ENCODE data around the gene WNT3A.

WNT3A gene

GRCh38 chr1:228037401-228038386, 30.9 kb downstream of the WNT3A start:
- H3K36me3 ChIP-seq = no peaks in the 10 kb centered on the region

GRCh38 chr1:228038387-228039005, 31.7 kb downstream of the WNT3A start:
- Histone ChIP-seq H3K27ac (no peak overlapping the region), H3K27me3 (ENCODE audit: insufficient read depth, low read depth, severe bottlenecking) (no peaks in the 10 kb centered on the region), H3K4me3 (ENCODE audit: low read depth, low read length) (no peak overlapping the region), H3K9me3 (ENCODE audit: severe bottlenecking) (no peaks in the 10 kb centered on the region), H3K36me3 (no peaks in the 10 kb centered on the region)
- DNase-seq = no peak
- no peak for TF ChIP-seq CTCF (IDR thresholded peaks at IDR 0.05; ENCODE audit: low read depth, low read length)

More at GRCh38 chr1:228037401-228038386, 30.9 kb downstream of the WNT3A start:
- Histone ChIP-seq H3K9me3 (ENCODE audit: severe bottlenecking) (no peaks in the 10 kb centered on the region), H3K27me3 (ENCODE audit: insufficient read depth, low read depth, severe bottlenecking) (no peaks in the 10 kb centered on the region), H3K4me3 (ENCODE audit: low read depth, low read length) (no peak overlapping the region), H3K27ac (no peak overlapping the region)
- no peak for DNase-seq
- TF ChIP-seq CTCF (IDR thresholded peaks at IDR 0.05; ENCODE audit: low read depth, low read length) = no peak

- no peak for TF ChIP-seq CTCF (IDR thresholded peaks at IDR 0.05; ENCODE audit: low read depth, low read length)
- no peaks in the 10 kb centered on the region for H3K9me3 ChIP-seq (ENCODE audit: severe bottlenecking)
- DNase-seq = no peak
- no peak overlapping the region for H3K27ac ChIP-seq
- no peaks in the 10 kb centered on the region for H3K27me3 ChIP-seq (ENCODE audit: insufficient read depth, low read depth, severe bottlenecking)
- H3K36me3 ChIP-seq = no peaks in the 10 kb centered on the region
- H3K4me3 ChIP-seq (ENCODE audit: low read depth, low read length) = no peak overlapping the region
Observed at GRCh38 chr1:228039006-228039903, 32.5 kb downstream of the WNT3A start.

- H3K27me3 ChIP-seq (ENCODE audit: insufficient read depth, low read depth, severe bottlenecking) = no peaks in the 10 kb centered on the region
- no peak for DNase-seq
- no peaks in the 10 kb centered on the region for H3K9me3 ChIP-seq (ENCODE audit: severe bottlenecking)
Observed at GRCh38 chr1:228039986-228040385, 33.2 kb downstream of the WNT3A start.

More at GRCh38 chr1:228039986-228040385, 33.2 kb downstream of the WNT3A start:
- no peaks in the 10 kb centered on the region for H3K36me3 ChIP-seq
- TF ChIP-seq CTCF (IDR thresholded peaks at IDR 0.05; ENCODE audit: low read depth, low read length) = no peak
- no peak overlapping the region for H3K4me3 ChIP-seq (ENCODE audit: low read depth, low read length)
- H3K27ac ChIP-seq = no peak overlapping the region
